ENCODE results near the gene ZNF329. TPM values are rescaled to one million over a fixed set of nuclear protein-coding genes. Genes with fewer than 3 reads are reported as not detected.

Gene ZNF329
- total RNA-seq, 1 donor from 2014 or later = 14.5 TPM

DNA sequence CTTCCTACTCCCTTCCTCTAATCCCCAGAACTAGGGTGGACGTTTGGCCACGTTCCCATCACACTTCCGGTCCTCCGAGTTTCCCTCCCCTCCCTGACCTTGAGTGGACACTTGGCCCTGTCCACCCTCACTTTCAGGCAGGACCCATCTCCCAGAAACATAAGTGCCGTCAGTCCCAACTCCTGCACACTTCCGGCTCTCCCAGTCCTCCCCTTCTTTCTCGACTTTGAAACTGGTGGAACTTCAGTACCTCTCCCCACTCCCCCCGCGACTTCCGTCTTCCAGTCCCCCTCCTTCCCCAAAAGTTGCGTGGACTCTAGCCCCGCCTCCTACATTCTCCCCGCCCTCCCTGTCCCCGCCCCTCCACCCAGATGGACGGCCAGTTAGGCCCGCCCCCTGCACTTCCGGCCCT is 32.0 kb upstream of the ZNF329 start:
- no peaks in the 10 kb centered on the region for H3K27me3 Mint-ChIP-seq
- peaks cover 56% of the 10 kb centered on the region for H3K36me3 Mint-ChIP-seq
- H3K4me3 Mint-ChIP-seq = peak overlapping the region; percentile 97
- DNase-seq (ENCODE audit: extremely low spot score, unreplicated experiment) = no peak
- TF ChIP-seq, protein P1, sequence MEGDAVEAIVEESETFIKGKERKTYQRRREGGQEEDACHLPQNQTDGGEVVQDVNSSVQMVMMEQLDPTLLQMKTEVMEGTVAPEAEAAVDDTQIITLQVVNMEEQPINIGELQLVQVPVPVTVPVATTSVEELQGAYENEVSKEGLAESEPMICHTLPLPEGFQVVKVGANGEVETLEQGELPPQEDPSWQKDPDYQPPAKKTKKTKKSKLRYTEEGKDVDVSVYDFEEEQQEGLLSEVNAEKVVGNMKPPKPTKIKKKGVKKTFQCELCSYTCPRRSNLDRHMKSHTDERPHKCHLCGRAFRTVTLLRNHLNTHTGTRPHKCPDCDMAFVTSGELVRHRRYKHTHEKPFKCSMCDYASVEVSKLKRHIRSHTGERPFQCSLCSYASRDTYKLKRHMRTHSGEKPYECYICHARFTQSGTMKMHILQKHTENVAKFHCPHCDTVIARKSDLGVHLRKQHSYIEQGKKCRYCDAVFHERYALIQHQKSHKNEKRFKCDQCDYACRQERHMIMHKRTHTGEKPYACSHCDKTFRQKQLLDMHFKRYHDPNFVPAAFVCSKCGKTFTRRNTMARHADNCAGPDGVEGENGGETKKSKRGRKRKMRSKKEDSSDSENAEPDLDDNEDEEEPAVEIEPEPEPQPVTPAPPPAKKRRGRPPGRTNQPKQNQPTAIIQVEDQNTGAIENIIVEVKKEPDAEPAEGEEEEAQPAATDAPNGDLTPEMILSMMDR (conservative IDR thresholded peaks at IDR 0.05) = no peak
- no peaks in the 10 kb centered on the region for H3K4me1 Mint-ChIP-seq (ENCODE audit: unreplicated experiment)
- peak overlapping the region; percentile 99 for H3K27ac Mint-ChIP-seq
- H3K9me3 Mint-ChIP-seq = peaks cover 11% of the 10 kb centered on the region

DNA sequence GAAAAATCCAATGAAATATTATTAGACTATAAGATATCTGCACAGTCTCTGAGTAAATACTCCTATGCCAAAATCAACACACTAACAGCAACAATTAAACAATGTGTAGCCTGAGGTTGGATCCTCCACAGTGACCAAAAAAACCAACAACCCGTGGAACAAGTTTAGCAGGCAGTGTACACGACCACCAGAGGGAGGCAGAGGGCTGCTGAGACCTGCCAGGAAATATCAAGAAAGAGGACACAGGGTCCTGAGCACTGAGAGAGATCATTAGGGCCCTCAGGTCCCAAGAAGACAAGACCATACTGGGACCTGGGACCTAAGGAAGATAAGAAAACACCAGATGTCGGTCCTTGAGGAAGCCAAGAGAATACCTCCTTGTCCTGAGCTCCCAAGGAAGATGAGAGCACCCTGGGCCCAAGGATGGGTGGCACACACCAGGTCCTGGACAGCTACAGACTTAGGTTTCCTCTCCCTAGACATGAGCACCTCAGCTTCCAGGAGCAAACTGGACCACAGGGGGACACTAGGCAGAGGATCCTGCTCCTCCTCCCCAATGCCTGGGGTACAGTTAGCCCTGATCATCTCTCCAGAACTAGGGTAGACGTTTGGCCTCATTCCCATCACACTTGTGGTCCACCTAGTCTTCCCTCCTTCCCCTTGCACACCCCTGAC is 31.4 kb upstream of the ZNF329 start:
- peaks cover 11% of the 10 kb centered on the region for H3K9me3 Mint-ChIP-seq
- DNase-seq (ENCODE audit: extremely low spot score, unreplicated experiment) = no peak
- peak overlapping the region; percentile 97 for H3K4me3 Mint-ChIP-seq
- peak overlapping the region; percentile 99 for H3K27ac Mint-ChIP-seq
- no peaks in the 10 kb centered on the region for H3K4me1 Mint-ChIP-seq (ENCODE audit: unreplicated experiment)
- H3K36me3 Mint-ChIP-seq = peaks cover 57% of the 10 kb centered on the region
- TF ChIP-seq, protein P1 (conservative IDR thresholded peaks at IDR 0.05) = peak; percentile 67
- no peaks in the 10 kb centered on the region for H3K27me3 Mint-ChIP-seq

DNA sequence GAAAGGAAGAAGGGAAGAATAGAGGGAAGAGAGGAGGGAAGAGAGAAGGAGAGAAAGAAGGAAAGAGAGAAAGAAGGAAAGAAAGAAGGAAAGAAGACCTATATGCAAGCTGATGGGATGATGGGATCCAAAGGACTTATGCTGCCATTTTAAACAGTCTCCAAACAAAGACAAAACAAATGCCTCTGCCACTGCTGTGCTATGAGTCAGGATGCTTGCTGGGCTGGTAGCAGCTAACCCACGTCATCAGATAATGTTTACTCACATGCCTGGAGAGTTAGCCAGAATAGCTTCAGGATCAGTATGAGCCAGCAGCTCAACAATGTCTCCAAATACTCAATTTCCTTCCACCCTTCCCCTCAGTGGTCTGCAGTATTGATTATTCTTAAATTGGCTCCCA is 20.3 kb upstream of the ZNF329 start:
- TF ChIP-seq, protein P1 (conservative IDR thresholded peaks at IDR 0.05) = no peak
- Mint-ChIP-seq H3K36me3 (no peaks in the 10 kb centered on the region), H3K4me1 (ENCODE audit: unreplicated experiment) (no peaks in the 10 kb centered on the region), H3K27ac (no peak overlapping the region), H3K9me3 (peaks cover 14% of the 10 kb centered on the region), H3K4me3 (no peak overlapping the region), H3K27me3 (no peaks in the 10 kb centered on the region)
- no peak for DNase-seq (ENCODE audit: extremely low spot score, unreplicated experiment)

DNA sequence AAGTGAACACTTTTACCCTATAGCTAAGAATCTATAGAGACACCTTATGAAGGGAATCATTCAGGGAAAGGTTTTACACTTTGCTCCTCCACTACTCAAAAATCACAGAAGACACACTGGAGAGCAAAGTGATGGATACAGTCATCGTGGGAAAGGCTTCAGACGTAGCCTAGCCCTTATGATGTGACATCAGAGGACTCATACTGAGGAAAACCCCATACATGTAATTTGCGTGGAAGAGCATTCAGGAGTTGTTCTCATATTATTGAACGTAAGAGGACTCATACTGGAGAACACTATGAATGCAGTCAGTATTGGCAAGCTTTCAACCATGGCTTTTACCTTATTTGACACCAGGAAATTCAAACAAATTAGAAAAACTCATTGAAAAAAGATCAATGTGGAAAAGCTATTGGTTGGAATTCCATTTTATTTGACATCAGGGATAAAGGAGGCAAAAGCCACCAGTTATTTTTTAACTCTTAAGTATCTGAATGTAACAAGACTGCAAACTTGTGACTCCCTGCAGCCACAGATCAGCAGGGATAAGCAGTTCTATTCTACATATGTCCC is 16.2 kb upstream of the ZNF329 start:
- no peak for DNase-seq (ENCODE audit: extremely low spot score, unreplicated experiment)
- H3K27me3 Mint-ChIP-seq = no peaks in the 10 kb centered on the region
- no peak overlapping the region for H3K27ac Mint-ChIP-seq
- no peak overlapping the region for H3K4me3 Mint-ChIP-seq
- H3K36me3 Mint-ChIP-seq = peaks cover 4% of the 10 kb centered on the region
- H3K9me3 Mint-ChIP-seq = peaks cover 19% of the 10 kb centered on the region
- TF ChIP-seq, protein P1 (conservative IDR thresholded peaks at IDR 0.05) = no peak
- no peaks in the 10 kb centered on the region for H3K4me1 Mint-ChIP-seq (ENCODE audit: unreplicated experiment)

DNA sequence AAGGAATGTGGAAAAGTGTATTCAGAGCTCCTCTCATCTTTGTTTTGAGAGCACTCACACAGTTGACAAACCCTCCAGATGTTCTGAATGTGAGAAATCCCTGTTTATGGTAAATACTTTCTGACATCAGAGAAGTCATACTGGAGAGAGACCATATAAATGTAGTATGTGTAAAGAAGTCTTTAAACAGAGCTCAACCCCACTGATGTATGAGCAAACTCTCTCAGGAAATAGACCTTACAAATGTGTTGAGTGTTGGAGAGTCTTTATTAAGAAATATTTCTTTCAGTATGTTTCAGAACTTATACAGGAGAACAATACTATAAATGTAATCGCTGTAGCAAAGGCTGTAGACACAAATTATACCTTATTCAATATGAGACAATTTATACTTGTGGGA is 15.7 kb upstream of the ZNF329 start:
- Mint-ChIP-seq H3K4me3 (no peak overlapping the region), H3K9me3 (peaks cover 20% of the 10 kb centered on the region), H3K27me3 (no peaks in the 10 kb centered on the region), H3K27ac (no peak overlapping the region), H3K4me1 (ENCODE audit: unreplicated experiment) (no peaks in the 10 kb centered on the region), H3K36me3 (peaks cover 4% of the 10 kb centered on the region)
- TF ChIP-seq, protein P1 (conservative IDR thresholded peaks at IDR 0.05) = no peak
- DNase-seq (ENCODE audit: extremely low spot score, unreplicated experiment) = no peak
